K562 (cell line): Measurements from ENCODE around the gene CRIM1.

Experiments used
- GABPA ChIP-seq: fragments of 200-800 bp; sonication (Bioruptor generic); conservative IDR thresholded peaks from 2 replicates; pipeline ENCODE4 v1.6.1; 2016; ENCODE audit warnings: low read depth, missing genetic modification characterization, missing compliant biosample characterization
- HMG20A ChIP-seq: fragments of 450-650 bp; formaldehyde crosslinking; conservative IDR thresholded peaks from 2 replicates; pipeline ENCODE4 v1.4.0; 2020; ENCODE audit warnings: mild to moderate bottlenecking, mixed read lengths
- POLR2B ChIP-seq: fragments of 450-650 bp; IDR thresholded peaks from 2 replicates; pipeline ENCODE4 v1.6.1; 2018; ENCODE audit warnings: low read depth; ENCODE audit not compliant: partially characterized antibody
- SREBF1 ChIP-seq: fragments of 150-350 bp; IDR thresholded peaks from 2 replicates; pipeline ENCODE4 v1.6.1; 2014; ENCODE audit warnings: antibody characterized with exemption, low read depth, low read length, borderline replicate concordance
- SREBF2 ChIP-seq: sonication (generic); formaldehyde crosslinking; IDR thresholded peaks from 2 replicates; pipeline ENCODE4 v1.4.0; 2020; ENCODE audit warnings: mild to moderate bottlenecking, missing genetic modification reagents
- TAF1 ChIP-seq: IDR thresholded peaks from 2 replicates; pipeline ENCODE4 v1.6.1; 2011; ENCODE audit warnings: mild to moderate bottlenecking, low read length, moderate library complexity; ENCODE audit not compliant: insufficient read depth, control insufficient read depth, severe bottlenecking; ENCODE audit errors: extremely low read depth
- TRIM28 ChIP-seq: fragments of 450-650 bp; IDR thresholded peaks from 2 replicates; pipeline ENCODE4 v1.6.1; 2017
- ZNF253 ChIP-seq: fragments of 250-450 bp; sonication (Bioruptor Pico); conservative IDR thresholded peaks from 2 replicates; pipeline ENCODE4 v1.6.1; 2021; ENCODE audit warnings: mild to moderate bottlenecking
- TF ChIP-seq, protein P1 (sequence below): sonication (generic); formaldehyde crosslinking; IDR thresholded peaks from 2 replicates; pipeline ENCODE4 v1.8.0; 2022; ENCODE audit warnings: mild to moderate bottlenecking, missing genetic modification reagents
- TF ChIP-seq, protein P2 (sequence below), 3 experiments: IDR thresholded peaks in 2 of 3; conservative IDR thresholded peaks in 1 of 3; 2 replicates each; pipeline ENCODE4 v1.5.1; 2011 to 2012; ENCODE audit warnings: low read length in 3 of 3, mild to moderate bottlenecking in 3 of 3, control low read depth in 2 of 3, improper control_type of control experiment in 1 of 3, inconsistent platforms in 1 of 3, low read depth in 1 of 3, mixed read lengths in 1 of 3, moderate library complexity in 1 of 3; ENCODE audit not compliant: insufficient read depth in 2 of 3

DNA sequence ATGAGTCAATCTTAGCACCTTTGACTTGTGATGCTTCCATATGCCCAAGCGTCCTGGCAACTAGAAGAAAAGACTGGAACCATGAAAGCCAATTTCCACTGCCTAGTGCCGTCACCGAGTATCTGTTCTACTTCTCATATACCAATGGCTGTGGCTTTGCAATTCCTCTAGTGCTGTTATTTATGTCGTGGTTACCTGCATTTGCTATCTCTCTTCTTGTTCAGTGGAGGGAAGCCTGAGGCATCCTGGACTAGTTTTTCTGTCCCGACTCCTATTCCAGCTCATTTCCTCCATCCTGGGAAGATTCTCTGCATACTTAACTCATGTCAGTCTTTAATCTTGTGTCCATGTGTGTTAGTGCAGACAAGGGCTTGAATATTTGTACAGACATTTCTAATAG is 124.5 kb downstream of the CRIM1 start:
- TF ChIP-seq, protein P1, sequence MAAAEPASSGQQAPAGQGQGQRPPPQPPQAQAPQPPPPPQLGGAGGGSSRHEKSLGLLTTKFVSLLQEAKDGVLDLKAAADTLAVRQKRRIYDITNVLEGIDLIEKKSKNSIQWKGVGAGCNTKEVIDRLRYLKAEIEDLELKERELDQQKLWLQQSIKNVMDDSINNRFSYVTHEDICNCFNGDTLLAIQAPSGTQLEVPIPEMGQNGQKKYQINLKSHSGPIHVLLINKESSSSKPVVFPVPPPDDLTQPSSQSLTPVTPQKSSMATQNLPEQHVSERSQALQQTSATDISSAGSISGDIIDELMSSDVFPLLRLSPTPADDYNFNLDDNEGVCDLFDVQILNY (CRISPR knock-in tag), result no peak
- TF ChIP-seq GABPA (tag) (no peak), POLR2B (no peak), TAF1 (no peak), HMG20A (CRISPR knock-in tag) (no peak), SREBF1 (no peak), TRIM28 (no peak), SREBF2 (CRISPR knock-in tag) (no peak), ZNF253 (no peak)
- TF ChIP-seq, protein P2, sequence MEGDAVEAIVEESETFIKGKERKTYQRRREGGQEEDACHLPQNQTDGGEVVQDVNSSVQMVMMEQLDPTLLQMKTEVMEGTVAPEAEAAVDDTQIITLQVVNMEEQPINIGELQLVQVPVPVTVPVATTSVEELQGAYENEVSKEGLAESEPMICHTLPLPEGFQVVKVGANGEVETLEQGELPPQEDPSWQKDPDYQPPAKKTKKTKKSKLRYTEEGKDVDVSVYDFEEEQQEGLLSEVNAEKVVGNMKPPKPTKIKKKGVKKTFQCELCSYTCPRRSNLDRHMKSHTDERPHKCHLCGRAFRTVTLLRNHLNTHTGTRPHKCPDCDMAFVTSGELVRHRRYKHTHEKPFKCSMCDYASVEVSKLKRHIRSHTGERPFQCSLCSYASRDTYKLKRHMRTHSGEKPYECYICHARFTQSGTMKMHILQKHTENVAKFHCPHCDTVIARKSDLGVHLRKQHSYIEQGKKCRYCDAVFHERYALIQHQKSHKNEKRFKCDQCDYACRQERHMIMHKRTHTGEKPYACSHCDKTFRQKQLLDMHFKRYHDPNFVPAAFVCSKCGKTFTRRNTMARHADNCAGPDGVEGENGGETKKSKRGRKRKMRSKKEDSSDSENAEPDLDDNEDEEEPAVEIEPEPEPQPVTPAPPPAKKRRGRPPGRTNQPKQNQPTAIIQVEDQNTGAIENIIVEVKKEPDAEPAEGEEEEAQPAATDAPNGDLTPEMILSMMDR (IDR thresholded peaks at IDR 0.05 in 2 of 3, conservative IDR thresholded peaks at IDR 0.05 in 1 of 3; ENCODE audit: insufficient read depth in 2 of 3, low read depth in 1 of 3, low read length in 3 of 3), result no peak
